WI38 (cell line): ENCODE results near the gene PTCSC3.

Experiments
- H3K4me3 ChIP-seq: 2 replicates; pipeline ENCODE4 v1.5.1; 2011; ENCODE audit warnings: low read depth, mild to moderate bottlenecking, control low read depth, low read length
- CTCF ChIP-seq: IDR thresholded peaks from 2 replicates; pipeline ENCODE4 v1.5.1; 2012; ENCODE audit warnings: low read depth, mild to moderate bottlenecking, control low read depth, low read length

Gene PTCSC3

GRCh38 chr14:36087411-36087810 is 89.1 kb downstream of the PTCSC3 start:
- no peak overlapping the region for H3K4me3 ChIP-seq
- no peak for TF ChIP-seq CTCF

- H3K4me3 ChIP-seq: no peak overlapping the region
- no peak for TF ChIP-seq CTCF
These were observed 89.7 kb downstream of the PTCSC3 start for GRCh38 chr14:36086629-36087395.

GRCh38 chr14:36085861-36086260 is 90.7 kb downstream of the PTCSC3 start:
- TF ChIP-seq CTCF: no peak
- no peak overlapping the region for H3K4me3 ChIP-seq
